H9 (cell line): ENCODE results near the gene TM7SF3. TPM values are rescaled to one million over a fixed set of nuclear protein-coding genes. Genes with fewer than 3 reads are reported as not detected.

Experiments used
- DNase-seq: peaks from one replicate; pipeline ENCODE4 v3.0.0-alpha.2; 2017
- H2AFZ ChIP-seq: one replicate; pipeline ENCODE4 v1.6.1; 2013; ENCODE audit warnings: mild to moderate bottlenecking, low read length, control low read depth, moderate library complexity
- H2AK5ac ChIP-seq: 2 replicates; pipeline ENCODE4 v1.6.1; 2013; ENCODE audit warnings: low read length, control low read depth, mixed read lengths; ENCODE audit not compliant: insufficient read length
- H2BK120ac ChIP-seq: one replicate; pipeline ENCODE4 v1.6.1; 2013; ENCODE audit warnings: low read depth, mild to moderate bottlenecking, low read length, control low read depth, inconsistent platforms; ENCODE audit not compliant: poor library complexity, severe bottlenecking
- H2BK12ac ChIP-seq: 2 replicates; pipeline ENCODE4 v1.6.1; 2013; ENCODE audit warnings: low read length, control low read depth, mixed read lengths, low read depth; ENCODE audit not compliant: insufficient read length
- H2BK15ac ChIP-seq: 2 replicates; pipeline ENCODE4 v1.6.1; 2013; ENCODE audit warnings: low read depth, low read length, control low read depth
- H2BK20ac ChIP-seq: one replicate; pipeline ENCODE4 v1.6.1; 2013; ENCODE audit warnings: low read depth, mild to moderate bottlenecking, low read length, control low read depth, inconsistent platforms; ENCODE audit not compliant: poor library complexity, severe bottlenecking
- H2BK5ac ChIP-seq: 2 replicates; pipeline ENCODE4 v1.6.1; 2013; ENCODE audit warnings: low read length, control low read depth, mixed read lengths; ENCODE audit not compliant: insufficient read length
- H3K14ac ChIP-seq: 2 replicates; pipeline ENCODE4 v1.6.1; 2013; ENCODE audit warnings: low read length, control low read depth; ENCODE audit not compliant: insufficient read depth
- H3K18ac ChIP-seq: 2 replicates; pipeline ENCODE4 v1.6.1; 2013; ENCODE audit warnings: low read depth, mild to moderate bottlenecking, mixed read lengths, low read length, control low read depth; ENCODE audit not compliant: insufficient read length
- H3K23ac ChIP-seq: 2 replicates; pipeline ENCODE4 v1.6.1; 2013; ENCODE audit warnings: low read length, control low read depth, mixed read lengths, low read depth; ENCODE audit not compliant: insufficient read length
- H3K23me2 ChIP-seq: 2 replicates; pipeline ENCODE4 v1.6.1; 2013; ENCODE audit warnings: low read depth, mild to moderate bottlenecking, mixed read lengths, low read length, control low read depth; ENCODE audit not compliant: insufficient read length, poor library complexity, severe bottlenecking
- H3K27ac ChIP-seq: 2 replicates; pipeline ENCODE4 v1.5.1; 2013; ENCODE audit warnings: low read length, control low read depth, mixed read lengths, low read depth; ENCODE audit not compliant: insufficient read length
- H3K27me3 ChIP-seq: 2 replicates; pipeline ENCODE4 v1.6.1; 2013; ENCODE audit warnings: low read length, control low read depth, inconsistent platforms; ENCODE audit not compliant: insufficient read depth
- H3K4ac ChIP-seq: 2 replicates; pipeline ENCODE4 v1.6.1; 2013; ENCODE audit warnings: low read depth, mild to moderate bottlenecking, control low read depth, inconsistent platforms, low read length, moderate library complexity
- H3K4me1 ChIP-seq: 2 replicates; pipeline ENCODE4 v1.6.1; 2013; ENCODE audit warnings: low read length, control low read depth, inconsistent platforms; ENCODE audit not compliant: insufficient read depth
- H3K4me2 ChIP-seq: 2 replicates; pipeline ENCODE4 v1.6.1; 2013; ENCODE audit warnings: low read length, control low read depth, mixed read lengths; ENCODE audit not compliant: insufficient read length, insufficient read depth
- H3K56ac ChIP-seq: 2 replicates; pipeline ENCODE4 v1.6.1; 2013; ENCODE audit warnings: low read depth, mild to moderate bottlenecking, mixed read lengths, low read length, control low read depth; ENCODE audit not compliant: insufficient read length
- H3K79me1 ChIP-seq: 2 replicates; pipeline ENCODE4 v1.6.1; 2013; ENCODE audit warnings: low read depth, mild to moderate bottlenecking, moderate library complexity, low read length, control low read depth, inconsistent platforms; ENCODE audit not compliant: insufficient read depth, poor library complexity, severe bottlenecking
- H3K79me2 ChIP-seq: 2 replicates; pipeline ENCODE4 v1.6.1; 2013; ENCODE audit warnings: low read length, control low read depth, inconsistent platforms; ENCODE audit not compliant: insufficient read depth
- H3K9ac ChIP-seq: 2 replicates; pipeline ENCODE4 v1.6.1; 2013; ENCODE audit warnings: low read length, control low read depth, mixed read lengths; ENCODE audit not compliant: insufficient read length; ENCODE audit errors: extremely low read depth
- H3K9me3 ChIP-seq: one replicate; pipeline ENCODE4 v1.6.1; 2013; ENCODE audit warnings: low read depth, low read length, inconsistent platforms; ENCODE audit not compliant: control insufficient read depth
- H3T11ph ChIP-seq: one replicate; pipeline ENCODE4 v1.6.1; 2013; ENCODE audit warnings: mild to moderate bottlenecking, low read length, control low read depth, inconsistent platforms
- H4K20me1 ChIP-seq: one replicate; pipeline ENCODE4 v1.6.1; 2013; ENCODE audit not compliant: control insufficient read depth, insufficient read length, insufficient read depth
- H4K5ac ChIP-seq: 2 replicates; pipeline ENCODE4 v1.6.1; 2013; ENCODE audit warnings: low read depth, mild to moderate bottlenecking, mixed read lengths, low read length, control low read depth; ENCODE audit not compliant: insufficient read length
- H4K8ac ChIP-seq: replicated peaks from 2 replicates; pipeline ENCODE4 v1.6.1; 2013; ENCODE audit warnings: low read length, control low read depth, mixed read lengths, low read depth; ENCODE audit not compliant: insufficient read length
- H4K91ac ChIP-seq: 2 replicates; pipeline ENCODE4 v1.6.1; 2013; ENCODE audit warnings: low read depth, mild to moderate bottlenecking, moderate library complexity, mixed read lengths, low read length, control low read depth; ENCODE audit not compliant: insufficient read length
- H3K27ac Mint-ChIP-seq, 3 experiments: 2 replicates in 2 of 3; 3 replicates in 1 of 3; pipeline ENCODE4 v1.8.0; 2020 to 2021; ENCODE audit warnings: mixed read lengths in 3 of 3, mild to moderate bottlenecking in 1 of 3, moderate library complexity in 1 of 3
- H3K27me3 Mint-ChIP-seq: 2 replicates; pipeline ENCODE4 v1.8.0; 2021; ENCODE audit warnings: low read depth, mild to moderate bottlenecking, moderate library complexity, mixed read lengths
- H3K36me3 Mint-ChIP-seq, 3 experiments: 2 replicates in 2 of 3; 3 replicates in 1 of 3; pipeline ENCODE4 v1.8.0; 2020 to 2021; ENCODE audit warnings: low read depth in 3 of 3, mixed read lengths in 3 of 3; ENCODE audit not compliant: insufficient read depth in 1 of 3
- H3K4me1 Mint-ChIP-seq, 2 experiments: 2 replicates each; pipeline ENCODE4 v1.8.0; 2020; ENCODE audit warnings: mixed read lengths in 2 of 2
- H3K4me3 Mint-ChIP-seq, 2 experiments: 2 replicates in 1 of 2; 3 replicates in 1 of 2; pipeline ENCODE4 v1.8.0; 2020 to 2021; ENCODE audit warnings: mild to moderate bottlenecking in 2 of 2, mixed read lengths in 2 of 2, moderate library complexity in 1 of 2
- H3K9me3 Mint-ChIP-seq, 2 experiments: 2 replicates in 1 of 2; 3 replicates in 1 of 2; pipeline ENCODE4 v1.8.0; 2020; ENCODE audit warnings: mild to moderate bottlenecking in 2 of 2, mixed read lengths in 2 of 2, moderate library complexity in 1 of 2
- WGBS: extraction: QIAGEN DNeasy Blood & Tissue Kit; methylation state at CpG from one replicate; pipeline ENCODE4 v1.1.7; 2013; ENCODE audit warnings: missing lambda C conversion rate, low lambda C conversion rate, mixed read lengths; ENCODE audit not compliant: insufficient read length; ENCODE audit errors: extremely low coverage; 5-methylcytosine and 5-hydroxymethylcytosine counted together
- total RNA-seq: library from RNA; stranded (reverse); gene quantifications from 2 replicates; pipeline ENCODE4 v1.2.1, GENCODE V29; 2021
- TF ChIP-seq, protein P1 (sequence below): fragments of 200-600 bp; sonication (generic); conservative IDR thresholded peaks from 3 replicates; pipeline ENCODE4 v1.8.0; 2021; ENCODE audit warnings: antibody characterized with exemption, mild to moderate bottlenecking

The TM7SF3 gene
- total RNA-seq, 1 experiment from 2014 or later = 74.9 TPM

DNA sequence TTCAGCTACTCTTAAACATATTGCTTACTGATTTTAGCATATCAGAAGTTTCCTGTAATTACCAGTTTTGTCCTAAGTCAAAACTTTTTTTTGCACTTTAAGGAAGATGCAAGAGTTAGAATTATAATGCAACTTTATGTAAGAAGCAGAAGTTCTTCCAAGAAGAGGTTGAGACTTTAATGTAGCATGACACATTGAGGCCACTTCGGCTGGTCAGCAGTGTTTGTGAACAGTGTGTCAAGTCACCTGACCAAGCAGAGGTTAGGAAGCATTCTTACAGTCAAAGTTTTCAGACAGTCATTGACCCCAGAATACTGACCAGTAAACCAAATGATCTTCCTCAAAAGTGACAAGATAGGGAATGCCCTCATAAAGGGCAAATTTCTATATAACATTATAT lies 60.7 kb downstream of the TM7SF3 start:
- no peaks in the 10 kb centered on the region for H4K20me1 ChIP-seq
- TF ChIP-seq, protein P1, sequence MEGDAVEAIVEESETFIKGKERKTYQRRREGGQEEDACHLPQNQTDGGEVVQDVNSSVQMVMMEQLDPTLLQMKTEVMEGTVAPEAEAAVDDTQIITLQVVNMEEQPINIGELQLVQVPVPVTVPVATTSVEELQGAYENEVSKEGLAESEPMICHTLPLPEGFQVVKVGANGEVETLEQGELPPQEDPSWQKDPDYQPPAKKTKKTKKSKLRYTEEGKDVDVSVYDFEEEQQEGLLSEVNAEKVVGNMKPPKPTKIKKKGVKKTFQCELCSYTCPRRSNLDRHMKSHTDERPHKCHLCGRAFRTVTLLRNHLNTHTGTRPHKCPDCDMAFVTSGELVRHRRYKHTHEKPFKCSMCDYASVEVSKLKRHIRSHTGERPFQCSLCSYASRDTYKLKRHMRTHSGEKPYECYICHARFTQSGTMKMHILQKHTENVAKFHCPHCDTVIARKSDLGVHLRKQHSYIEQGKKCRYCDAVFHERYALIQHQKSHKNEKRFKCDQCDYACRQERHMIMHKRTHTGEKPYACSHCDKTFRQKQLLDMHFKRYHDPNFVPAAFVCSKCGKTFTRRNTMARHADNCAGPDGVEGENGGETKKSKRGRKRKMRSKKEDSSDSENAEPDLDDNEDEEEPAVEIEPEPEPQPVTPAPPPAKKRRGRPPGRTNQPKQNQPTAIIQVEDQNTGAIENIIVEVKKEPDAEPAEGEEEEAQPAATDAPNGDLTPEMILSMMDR = no peak
- no peaks in the 10 kb centered on the region for H3K4me1 Mint-ChIP-seq

More for the DNA sequence above, 60.7 kb downstream of the TM7SF3 start:
- Histone ChIP-seq H3K4me1 (no peaks in the 10 kb centered on the region), H4K8ac (no peak overlapping the region), H3K27ac (no peak overlapping the region), H3T11ph (no peak overlapping the region), H3K18ac (no peak overlapping the region), H3K14ac (no peak overlapping the region), H2AFZ (no peak overlapping the region), H2BK20ac (no peak overlapping the region), H4K5ac (no peak overlapping the region), H3K4me2 (no peak overlapping the region), H2BK120ac (no peak overlapping the region), H3K9me3 (no peaks in the 10 kb centered on the region), H2BK5ac (no peak overlapping the region), H2BK15ac (no peak overlapping the region), H3K9ac (no peak overlapping the region), H4K91ac (no peak overlapping the region), H2AK5ac (no peak overlapping the region), H3K27me3 (no peaks in the 10 kb centered on the region), H3K56ac (no peak overlapping the region), H3K23me2 (no peaks in the 10 kb centered on the region), H3K23ac (no peak overlapping the region), H3K79me2 (no peaks in the 10 kb centered on the region; the same call in 1 of the 2 replicates), H3K79me1 (peaks cover under 1% of the 10 kb centered on the region), H3K4ac (no peak overlapping the region), H2BK12ac (no peak overlapping the region)
- Mint-ChIP-seq H3K4me3 (no peak overlapping the region), H3K27ac (peak overlapping the region in 1 of 3 experiments; percentile 88; a peak in 1 of 7 replicates), H3K36me3 (peaks cover 3 to 20% (median 17%) of the 10 kb centered on the region in 3 experiments; a peak in 6 of 7 replicates), H3K27me3 (no peaks in the 10 kb centered on the region), H3K9me3 (0 out of 5 replicates have a peak, but pooled peaks cover 0 to under 1% of the 10 kb centered on the region in 2 experiments)
- no peak for DNase-seq
- no CpG with 5 or more reads among the region's 1 CpG for WGBS
